ENCODE measurements around the gene ITGA11.

DNA sequence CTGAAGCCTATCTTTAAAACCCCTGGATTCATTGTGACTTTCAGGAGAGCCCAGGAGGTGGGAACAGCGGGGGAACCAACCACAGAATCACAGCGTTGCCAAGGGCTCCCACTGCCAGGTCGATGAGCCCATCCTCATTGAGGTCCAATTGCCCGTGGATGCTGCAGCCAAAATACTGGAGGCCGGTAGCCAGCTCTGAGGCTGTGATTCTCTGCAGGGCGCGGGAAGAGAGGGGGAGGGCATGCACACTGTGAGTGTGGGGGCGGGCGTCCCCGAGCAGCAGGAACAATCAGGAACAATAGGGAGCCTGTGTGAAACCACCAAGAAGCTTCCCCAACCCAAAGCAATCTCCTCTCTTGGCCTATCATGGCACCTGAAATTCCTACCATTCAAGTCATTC lies 101.1 kb downstream of the ITGA11 start:
- TF ChIP-seq CTCF (IDR thresholded peaks at IDR 0.05 in 8 of 11, conservative IDR thresholded peaks at IDR 0.05 in 3 of 11) (no peak), POLR2AphosphoS5 (IDR thresholded peaks at IDR 0.05) (no peak)

All from spleen (tissue), 7 donors.